CD14-positive monocyte (primary cell): ENCODE results near the gene LZTS2. TPM values are rescaled to one million over a fixed set of nuclear protein-coding genes. Genes with fewer than 3 reads are reported as not detected.
A peak's percentile ranks its signal among the peaks of the same experiment; 100 is the strongest.

Source experiments
- DNase-seq, 3 donors: peaks; one replicate each; pipeline ENCODE4 v3.0.0-alpha.2; 2011 to 2022
- H2AFZ ChIP-seq: 2 replicates; pipeline ENCODE4 v1.6.0; 2012; ENCODE audit warnings: mild to moderate bottlenecking, low read depth, low read length, inconsistent platforms; ENCODE audit not compliant: insufficient read depth, poor library complexity, severe bottlenecking
- H3K27ac ChIP-seq, 2 donors: 1 replicate in 1 of 2; 2 replicates in 1 of 2; pipeline ENCODE4 v1.5.1; 2012 to 2013; ENCODE audit warnings: low read length in 2 of 2, control low read depth in 1 of 2, inconsistent platforms in 1 of 2, low read depth in 1 of 2, mild to moderate bottlenecking in 1 of 2
- H3K27me3 ChIP-seq, 2 donors: one replicate each; pipeline versions ENCODE4 v1.6.0 to v1.6.1; 2011 to 2013; ENCODE audit warnings: low read length in 2 of 2; ENCODE audit not compliant: control insufficient read depth in 2 of 2, insufficient read depth in 2 of 2
- H3K36me3 ChIP-seq, 2 donors: replicated peaks in 1 of 2; 1 replicate in 1 of 2; 2 replicates in 1 of 2; pipeline versions ENCODE4 v1.5.1 to v1.6.1; 2012 to 2013; ENCODE audit warnings: low read length in 2 of 2, control low read depth in 1 of 2, inconsistent platforms in 1 of 2, mild to moderate bottlenecking in 1 of 2; ENCODE audit not compliant: insufficient read depth in 2 of 2, control insufficient read depth in 1 of 2
- H3K4me1 ChIP-seq, 2 donors: 1 replicate in 1 of 2; 2 replicates in 1 of 2; pipeline versions ENCODE4 v1.5.1 to v1.6.1; 2012 to 2013; ENCODE audit warnings: low read length in 2 of 2, control low read depth in 1 of 2, inconsistent platforms in 1 of 2, mild to moderate bottlenecking in 1 of 2, moderate library complexity in 1 of 2; ENCODE audit not compliant: insufficient read depth in 2 of 2, control insufficient read depth in 1 of 2
- H3K4me2 ChIP-seq: replicated peaks from 2 replicates; pipeline ENCODE3; 2012; ENCODE audit warnings: low read length, moderate library complexity, mild to moderate bottlenecking; ENCODE audit not compliant: poor library complexity, severe bottlenecking; ENCODE audit errors: extremely low read depth
- H3K4me3 ChIP-seq, 3 experiments: fragments of 200-600 bp in 1 of 3; sonication (generic) in 1 of 3; replicated peaks in 1 of 3; 1 replicate in 2 of 3; 2 replicates in 1 of 3; pipeline ENCODE4 v1.5.1; 2011 to 2013; ENCODE audit warnings: low read length in 3 of 3, mild to moderate bottlenecking in 3 of 3, control low read depth in 2 of 3, low read depth in 2 of 3, inconsistent platforms in 1 of 3, moderate library complexity in 1 of 3
- H3K79me2 ChIP-seq: 2 replicates; pipeline ENCODE4 v1.6.0; 2012; ENCODE audit warnings: mild to moderate bottlenecking, control low read depth, inconsistent platforms, low read length, moderate library complexity; ENCODE audit not compliant: insufficient read depth
- H3K9ac ChIP-seq: 2 replicates; pipeline ENCODE4 v1.6.0; 2017; ENCODE audit warnings: low read length, mild to moderate bottlenecking; ENCODE audit not compliant: insufficient read depth, poor library complexity, severe bottlenecking
- H3K9me3 ChIP-seq, 2 donors: replicated peaks in 1 of 2; 1 replicate in 1 of 2; 2 replicates in 1 of 2; pipeline versions ENCODE4 v1.5.1 to v1.6.1; 2012 to 2013; ENCODE audit warnings: low read length in 2 of 2, control low read depth in 1 of 2; ENCODE audit not compliant: control insufficient read depth in 1 of 2, insufficient read depth in 1 of 2
- H4K20me1 ChIP-seq: 2 replicates; pipeline ENCODE4 v1.6.0; 2012; ENCODE audit warnings: mild to moderate bottlenecking, low read length, control low read depth, moderate library complexity; ENCODE audit not compliant: insufficient read depth
- H3K27ac Mint-ChIP-seq, 7 donors: one replicate each; pipeline ENCODE4 v1.8.0; 2020; ENCODE audit warnings: mild to moderate bottlenecking in 7 of 7, mixed read lengths in 7 of 7, moderate library complexity in 6 of 7, inconsistent platforms in 2 of 7
- H3K27me3 Mint-ChIP-seq, 3 donors: one replicate each; pipeline ENCODE4 v1.8.0; 2021 to 2022; ENCODE audit warnings: low read depth in 3 of 3, mild to moderate bottlenecking in 3 of 3, mixed read lengths in 3 of 3, moderate library complexity in 3 of 3, inconsistent platforms in 1 of 3
- H3K36me3 Mint-ChIP-seq, 2 donors: one replicate each; pipeline ENCODE4 v1.8.0; 2020; ENCODE audit warnings: mixed read lengths in 2 of 2, inconsistent platforms in 1 of 2, mild to moderate bottlenecking in 1 of 2
- H3K4me1 Mint-ChIP-seq: one replicate; pipeline ENCODE4 v1.8.0; 2020; ENCODE audit warnings: mild to moderate bottlenecking, mixed read lengths
- H3K4me3 Mint-ChIP-seq, 2 donors: one replicate each; pipeline ENCODE4 v1.8.0; 2020; ENCODE audit warnings: mild to moderate bottlenecking in 2 of 2, mixed read lengths in 2 of 2, moderate library complexity in 1 of 2
- H3K9me3 Mint-ChIP-seq, 7 donors: one replicate each; pipeline ENCODE4 v1.8.0; 2020 to 2022; ENCODE audit warnings: mixed read lengths in 7 of 7, mild to moderate bottlenecking in 6 of 7, moderate library complexity in 6 of 7, inconsistent platforms in 2 of 7
- CTCF ChIP-seq: fragments of 200-600 bp; IDR thresholded peaks from one replicate; pipeline ENCODE4 v1.8.0; 2022; ENCODE audit warnings: antibody characterized with exemption, mild to moderate bottlenecking
- WGBS: methylation state at CpG from one replicate; pipeline ENCODE4 v1.1.5; 2013; ENCODE audit warnings: missing lambda C conversion rate; ENCODE audit not compliant: insufficient coverage; 5-methylcytosine and 5-hydroxymethylcytosine counted together
- intact Hi-C, 2 donors: fragments of 100-400 bp; cut with micrococcal nuclease; formaldehyde crosslinking; loops; one replicate each; pipeline versions ENCODE4 v1.15.0 to v1.15.1; 2023
- polyA plus RNA-seq, 3 donors: library from polyadenylated mRNA; depleted of rRNA in 1 of 3; unstranded in 2 of 3; stranded (reverse) in 1 of 3; fragments of 300-500 nt in 2 of 3; fragments of >200 nt in 1 of 3; fragmentation: Illumina TruSeq in 2 of 3; gene quantifications; 1 replicate in 2 of 3; 2 replicates in 1 of 3; pipeline ENCODE4 v1.2.3, GENCODE V29; 2012 to 2021

The LZTS2 gene
- polyA plus RNA-seq, 3 donors, result 2.8 to 9.2 (median 3.3) TPM

- 97% methylated on average over 14 of the region's 21 CpGs for WGBS
- H3K27ac Mint-ChIP-seq, result peak overlapping the region in 1 of 7 donors; percentile 44
- TF ChIP-seq CTCF, result no peak
- peaks cover 0 to 6% (median 4%) of the 10 kb centered on the region in 7 donors for H3K9me3 Mint-ChIP-seq
- H3K9ac ChIP-seq, result no peak overlapping the region
- H3K36me3 Mint-ChIP-seq, result peaks cover 41% of the 10 kb centered on the region in 2 donors
- H3K4me3 ChIP-seq, result no peak overlapping the region
- H4K20me1 ChIP-seq, result no peaks in the 10 kb centered on the region
- H3K4me1 ChIP-seq, result peaks cover 16 to 24% of the 10 kb centered on the region in 2 donors
- no peak overlapping the region for H3K4me2 ChIP-seq
- peaks cover 0 to 2% (median 2%) of the 10 kb centered on the region in 3 donors for H3K27me3 Mint-ChIP-seq
- H3K27me3 ChIP-seq, result no peaks in the 10 kb centered on the region
- peaks cover 25% of the 10 kb centered on the region for H3K4me1 Mint-ChIP-seq
- intact Hi-C loops, result loop anchor here (5.0 to 10.0 kb wide), 2 partner anchors 74 to 77 kb away; partner anchors contain the start of gene SLF2 (in 2 of the 2)
- H3K4me3 Mint-ChIP-seq, result no peak overlapping the region
- H3K79me2 ChIP-seq, result peaks cover 32% of the 10 kb centered on the region
- peaks cover 18 to 47% of the 10 kb centered on the region in 2 donors for H3K36me3 ChIP-seq
- H2AFZ ChIP-seq, result no peak overlapping the region
- H3K27ac ChIP-seq, result no peak overlapping the region
- no peak for DNase-seq
- no peaks in the 10 kb centered on the region for H3K9me3 ChIP-seq
Observed at GRCh38 chr10:100989088-100989487, 10.5 kb upstream of the LZTS2 start.

- DNase-seq, result no peak
- peaks cover 0 to 3% (median 2%) of the 10 kb centered on the region in 3 donors for H3K27me3 Mint-ChIP-seq
- Histone ChIP-seq H3K9ac (no peak overlapping the region), H3K36me3 (peaks cover 16 to 33% of the 10 kb centered on the region in 2 donors), H4K20me1 (no peaks in the 10 kb centered on the region), H3K9me3 (no peaks in the 10 kb centered on the region), H3K4me3 (no peak overlapping the region), H3K27me3 (no peaks in the 10 kb centered on the region), H3K27ac (no peak overlapping the region), H3K4me2 (no peak overlapping the region), H2AFZ (no peak overlapping the region), H3K79me2 (peaks cover 6% of the 10 kb centered on the region), H3K4me1 (peaks cover 22 to 31% of the 10 kb centered on the region in 2 donors)
- no peaks in the 10 kb centered on the region for H3K9me3 Mint-ChIP-seq
- intact Hi-C loops, result no loop called here
- H3K4me3 Mint-ChIP-seq, result no peak overlapping the region
- peaks cover 24% of the 10 kb centered on the region for H3K4me1 Mint-ChIP-seq
- peaks cover 30 to 35% of the 10 kb centered on the region in 2 donors for H3K36me3 Mint-ChIP-seq
- H3K27ac Mint-ChIP-seq, result peak overlapping the region in 2 of 7 donors; percentile 61 to 75
- TF ChIP-seq CTCF, result peak; percentile 45
- WGBS, result 80% methylated on average over 10 of the region's 10 CpGs
Observed at GRCh38 chr10:100993986-100994708, 5.5 kb upstream of the LZTS2 start.
